HG02885 (cell line): Measurements from ENCODE around the gene CD81.

Experiments used
- ATAC-seq: cut with Tn5 transposase; IDR thresholded peaks from one replicate; pipeline ENCODE4 v1.9.1; 2021; ENCODE audit warnings: mild to moderate bottlenecking; ENCODE audit not compliant: unreplicated experiment, poor library complexity

Gene CD81

GRCh38 chr11:2388431-2389376 is 11.6 kb downstream of the CD81 start:
- no peak for ATAC-seq

DNA sequence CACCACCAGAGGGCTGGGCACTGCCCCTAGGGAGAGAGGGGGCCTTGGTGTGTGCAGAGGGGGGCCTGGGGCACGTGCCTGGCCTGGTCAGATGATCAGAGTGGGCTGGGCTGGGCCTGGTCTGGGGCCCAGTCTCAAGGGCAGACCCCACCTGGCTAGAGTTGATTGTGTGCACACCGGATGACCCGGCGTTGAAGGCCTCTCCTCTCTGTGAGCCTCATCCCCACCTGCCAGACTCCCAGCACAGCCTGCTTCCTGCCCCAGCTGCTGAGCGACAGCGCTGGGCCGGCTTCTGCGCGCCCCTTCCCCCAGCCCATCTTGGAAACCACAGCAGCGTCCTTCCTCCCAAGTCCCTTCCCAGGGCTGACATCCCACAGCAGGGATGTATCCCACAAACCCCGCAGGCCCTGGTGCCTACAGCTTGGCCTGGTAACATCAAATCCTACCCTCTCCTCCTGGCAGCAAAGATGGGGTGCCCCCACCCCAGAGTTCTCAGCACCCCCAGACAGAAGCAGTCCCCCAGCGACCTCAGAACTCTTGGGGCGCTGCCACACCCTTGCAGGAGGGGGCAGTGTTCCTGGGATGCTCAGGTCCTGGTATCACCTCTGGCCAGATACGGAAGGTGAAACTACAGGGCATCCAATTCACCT is 12.4 kb downstream of the CD81 start:
- no peak for ATAC-seq

DNA sequence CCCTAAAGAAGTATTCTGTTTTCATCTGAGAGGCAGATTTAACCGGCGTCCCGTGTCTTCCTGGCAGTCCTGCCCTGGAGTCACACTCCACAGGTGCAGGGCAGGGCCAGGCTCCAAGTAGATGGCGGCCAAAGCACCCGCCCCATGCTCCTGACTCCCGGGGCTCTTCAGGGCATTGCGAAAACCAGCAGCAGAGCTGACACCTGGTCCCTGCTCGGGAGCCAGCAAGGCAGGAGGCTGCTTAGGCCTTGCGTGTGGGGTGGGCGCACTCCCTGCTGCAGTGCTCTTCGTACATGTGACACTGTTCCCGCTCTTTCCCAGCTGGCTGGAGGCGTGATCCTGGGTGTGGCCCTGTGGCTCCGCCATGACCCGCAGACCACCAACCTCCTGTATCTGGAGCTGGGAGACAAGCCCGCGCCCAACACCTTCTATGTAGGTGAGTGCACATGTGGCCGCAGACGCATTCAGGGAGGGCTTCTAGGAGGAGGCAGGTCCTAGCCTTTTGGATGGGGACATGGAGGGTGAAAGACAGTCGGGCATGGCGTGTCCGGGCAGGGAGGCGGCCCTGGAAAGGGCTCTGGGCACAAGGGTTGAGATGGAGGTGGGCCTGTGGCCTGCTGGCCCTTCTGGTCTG is 13.1 kb downstream of the CD81 start:
- ATAC-seq: no peak

- ATAC-seq: no peak
These were observed 13.6 kb downstream of the CD81 start for GRCh38 chr11:2390725-2391151.

- ATAC-seq: no peak
These were observed 14.3 kb downstream of the CD81 start for GRCh38 chr11:2391181-2391975.

DNA sequence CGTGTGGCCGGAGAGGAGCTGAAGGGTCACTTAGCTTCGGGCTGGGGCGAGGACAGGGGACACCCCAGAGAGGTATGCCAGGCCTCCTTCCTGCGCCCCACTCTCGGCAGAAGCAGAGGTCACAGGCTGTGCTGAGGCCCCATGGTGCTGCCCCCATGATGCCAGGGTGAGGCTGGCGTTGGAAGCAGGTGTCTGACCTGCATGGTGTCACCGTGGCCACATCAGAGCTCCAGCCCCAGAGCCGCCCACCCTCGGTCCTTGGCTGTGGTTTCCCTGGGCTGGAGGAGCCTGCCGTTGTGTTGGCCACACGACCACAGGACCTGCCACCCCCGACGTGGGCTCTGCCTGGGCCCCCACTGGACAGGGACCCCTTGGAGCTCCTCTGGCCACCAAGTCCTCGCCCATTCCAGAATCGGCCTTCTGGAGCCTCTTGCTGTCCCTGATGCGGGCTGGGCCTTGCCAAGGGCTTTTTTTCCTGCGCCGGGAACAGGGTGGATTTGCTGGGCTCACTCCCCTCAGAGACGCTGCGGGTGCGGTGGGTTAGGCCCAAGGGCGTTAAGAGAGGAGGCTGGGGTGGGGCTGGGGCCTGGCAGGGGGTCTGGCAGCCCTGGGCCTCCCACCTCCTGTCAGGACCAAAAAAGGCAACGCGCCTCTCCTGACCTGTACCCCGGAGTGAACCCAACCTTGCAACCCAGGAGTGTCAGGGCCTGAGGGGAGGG is 15.3 kb downstream of the CD81 start:
- no peak for ATAC-seq

DNA sequence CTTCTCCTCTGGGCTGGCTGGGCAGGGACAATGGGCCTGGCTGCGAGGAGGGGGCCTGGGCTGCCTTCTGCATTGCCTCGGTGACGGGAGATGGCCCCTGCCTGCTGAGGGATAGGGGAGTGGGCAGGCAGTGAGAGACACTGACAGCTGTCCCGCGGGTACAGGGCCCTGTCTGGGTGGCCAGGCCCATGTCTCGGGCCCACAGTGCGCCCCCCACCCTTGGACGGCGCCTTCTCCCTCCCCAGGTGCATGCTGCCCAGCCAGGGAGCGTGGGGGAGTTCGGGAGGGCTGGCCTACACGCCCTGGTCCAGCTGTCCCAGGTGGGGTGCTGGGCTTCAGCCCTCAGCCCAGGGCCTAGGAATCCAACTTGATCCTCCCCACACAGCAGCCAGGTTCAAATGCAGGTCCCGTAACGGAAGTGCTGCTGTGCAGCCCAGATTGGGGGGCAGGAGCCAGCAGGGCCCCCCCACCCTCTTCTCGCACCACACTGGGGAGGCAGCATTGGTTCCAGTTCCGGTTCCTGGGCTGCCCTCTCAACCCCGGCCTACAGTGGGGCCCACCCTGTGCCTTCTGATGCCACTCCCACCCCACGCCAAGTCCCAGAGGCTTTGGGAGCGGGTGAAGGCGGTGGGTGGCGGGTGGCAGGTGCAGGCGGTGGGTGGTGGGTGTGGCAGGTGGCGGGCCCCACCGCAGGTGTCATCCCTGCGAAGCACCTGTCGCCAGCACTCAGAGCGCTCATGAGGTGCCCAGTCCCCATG is 16.2 kb downstream of the CD81 start:
- no peak for ATAC-seq

GRCh38 chr11:2393941-2394817 is 17.1 kb downstream of the CD81 start:
- no peak for ATAC-seq

GRCh38 chr11:2394818-2395105 is 17.7 kb downstream of the CD81 start:
- no peak for ATAC-seq

- no peak for ATAC-seq
These were observed 18.2 kb downstream of the CD81 start for GRCh38 chr11:2395211-2395730.

DNA sequence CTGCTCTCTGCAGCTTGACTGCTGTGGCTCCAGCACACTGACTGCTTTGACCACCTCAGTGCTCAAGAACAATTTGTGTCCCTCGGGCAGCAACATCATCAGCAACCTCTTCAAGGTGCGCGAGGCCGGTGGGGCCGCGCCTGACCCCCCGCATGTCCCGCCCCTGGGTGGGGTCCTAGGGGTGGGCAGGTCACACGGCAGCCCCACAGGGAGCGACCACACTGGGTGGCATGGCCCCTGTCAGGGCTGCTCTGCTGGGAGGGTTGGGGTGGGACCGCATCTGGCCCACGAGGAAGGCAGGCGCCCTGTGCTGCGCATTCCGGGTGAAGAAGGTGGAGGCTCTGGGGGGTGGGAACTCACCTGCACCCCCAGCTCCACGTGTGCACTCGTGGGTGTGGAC is 18.7 kb downstream of the CD81 start:
- ATAC-seq: no peak

DNA sequence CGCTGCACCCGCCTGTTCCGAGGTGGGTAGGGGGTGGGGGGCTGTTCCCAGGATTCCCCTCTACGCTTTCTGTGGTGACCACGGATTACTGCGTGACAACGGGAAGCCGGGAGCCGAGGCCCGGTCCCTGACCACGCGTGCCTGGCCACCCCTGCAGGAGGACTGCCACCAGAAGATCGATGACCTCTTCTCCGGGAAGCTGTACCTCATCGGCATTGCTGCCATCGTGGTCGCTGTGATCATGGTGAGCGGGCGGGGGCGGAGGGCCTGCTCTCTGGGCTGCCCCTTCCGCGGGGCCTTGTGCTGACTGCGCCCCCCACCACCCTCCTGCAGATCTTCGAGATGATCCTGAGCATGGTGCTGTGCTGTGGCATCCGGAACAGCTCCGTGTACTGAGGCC is 19.4 kb downstream of the CD81 start:
- ATAC-seq: no peak

- ATAC-seq: no peak
These were observed 19.9 kb downstream of the CD81 start for GRCh38 chr11:2397005-2397404.

DNA sequence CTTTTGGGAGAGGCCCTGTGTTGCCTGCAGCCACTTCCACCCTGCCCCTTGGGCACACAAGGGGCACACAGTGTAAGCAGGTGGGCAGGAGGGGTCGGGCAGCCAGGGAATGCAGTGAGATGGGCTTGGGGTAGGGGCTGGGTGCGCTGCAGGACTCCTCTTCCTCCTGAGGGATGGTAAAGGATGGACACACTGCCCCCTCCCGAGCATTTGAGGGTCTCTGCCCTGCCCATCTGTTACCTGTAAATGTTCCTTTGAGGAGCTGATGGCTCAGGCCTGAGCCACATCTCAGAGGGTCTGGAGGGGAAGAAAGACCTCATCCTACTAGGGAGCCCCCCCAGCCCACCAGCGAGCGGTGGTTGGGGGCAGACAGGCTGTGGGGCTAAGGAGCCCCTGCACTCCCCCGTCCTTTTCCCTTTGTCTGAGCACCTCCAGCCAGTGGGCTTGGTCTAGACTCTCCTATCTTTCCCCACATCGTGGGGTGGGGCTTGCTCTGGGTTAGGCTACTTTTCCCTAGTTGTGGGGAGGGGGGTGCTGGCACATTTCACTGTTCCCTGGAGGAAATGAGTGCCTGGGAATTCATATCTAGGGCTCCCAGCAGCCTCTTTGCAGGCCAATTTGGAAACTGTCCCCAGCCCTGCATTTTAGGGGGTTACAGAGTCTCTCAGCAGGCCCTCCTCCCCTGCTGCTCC is 21.7 kb downstream of the CD81 start:
- no peak for ATAC-seq

- peak; percentile 0 for ATAC-seq
These were observed 22.5 kb downstream of the CD81 start for GRCh38 chr11:2399488-2400068.

DNA sequence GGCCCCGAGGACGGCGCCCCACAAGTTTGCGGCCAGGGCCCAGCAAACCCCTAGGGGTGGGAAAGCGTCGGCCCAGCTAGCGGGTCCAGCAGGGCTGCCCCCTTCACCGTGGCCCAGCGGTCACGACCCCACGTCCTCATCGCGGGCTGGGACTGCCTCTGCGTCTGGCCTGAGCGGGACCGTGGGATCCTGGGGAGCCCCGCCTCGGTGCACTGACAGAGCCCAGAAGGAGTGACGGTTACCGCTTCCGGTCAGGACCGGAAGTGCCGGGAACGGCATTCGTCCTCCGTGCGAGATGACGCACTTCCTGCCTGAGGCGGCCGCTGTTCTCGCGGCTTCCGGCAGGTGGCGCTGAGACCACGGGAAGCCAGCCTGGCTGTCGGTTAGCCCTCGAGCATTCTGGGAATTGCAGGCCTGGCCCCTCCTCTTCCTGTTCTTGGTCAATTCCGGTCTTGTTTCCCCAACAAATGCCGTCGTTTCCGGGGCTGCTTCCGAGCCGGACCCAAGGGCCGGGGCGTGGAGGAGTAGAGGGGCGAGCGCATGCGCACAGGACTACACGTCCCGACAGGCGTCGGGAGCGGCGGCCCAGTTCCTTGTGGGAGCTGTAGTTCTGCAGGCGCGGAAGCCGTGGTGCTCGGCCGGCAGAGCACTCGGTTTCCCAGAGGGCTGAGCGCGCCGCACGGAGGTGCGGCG is 23.1 kb downstream of the CD81 start, which contains the start of gene TSSC4:
TSSC4 (plus strand) TSS at position 682 of the 693 bp plus-strand sequence. CDS start 1,884 bp downstream, outside the sequence.
- ATAC-seq: peak; percentile 84
